Thoracic aorta (tissue), 2 donors: ENCODE results near the gene WBP4. TPM values are rescaled to one million over a fixed set of nuclear protein-coding genes. Genes with fewer than 3 reads are reported as not detected.

Experiments used
- ATAC-seq: fragments of 150-250 bp; one replicate; pipeline ENCODE4 v1.8.0; 2017; ENCODE audit warnings: low read depth; ENCODE audit not compliant: insufficient number of reproducible peaks, low FRiP score
- DNase-seq: peaks from one replicate; pipeline ENCODE4 v3.0.0-alpha.2; 2020; ENCODE audit warnings: low spot score
- H3K27ac ChIP-seq, 2 donors: fragments of 200-600 bp; sonication (generic); 1 replicate in 1 of 2; 2 replicates in 1 of 2; pipeline ENCODE4 v1.5.1; 2016; ENCODE audit warnings: mild to moderate bottlenecking in 2 of 2, moderate library complexity in 2 of 2
- H3K27me3 ChIP-seq: fragments of 200-600 bp; sonication (generic); replicated peaks from 2 replicates; pipeline ENCODE4 v1.6.0; 2016; ENCODE audit warnings: mild to moderate bottlenecking; ENCODE audit not compliant: insufficient read depth
- H3K36me3 ChIP-seq: fragments of 200-600 bp; sonication (generic); one replicate; pipeline ENCODE4 v1.5.1; 2016
- H3K4me1 ChIP-seq, 2 donors: fragments of 200-600 bp; sonication (generic); 1 replicate in 1 of 2; 2 replicates in 1 of 2; pipeline versions ENCODE4 v1.5.1 to v1.6.0; 2016; ENCODE audit warnings: low read depth in 2 of 2, mild to moderate bottlenecking in 1 of 2; ENCODE audit not compliant: control insufficient read depth in 1 of 2
- H3K4me3 ChIP-seq: fragments of 200-600 bp; sonication (generic); 2 replicates; pipeline ENCODE4 v1.5.1; 2016; ENCODE audit warnings: mild to moderate bottlenecking
- H3K9me3 ChIP-seq: fragments of 200-600 bp; sonication (generic); 2 replicates; pipeline ENCODE4 v1.5.1; 2016
- total RNA-seq, 2 donors: library from RNA; depleted of rRNA; stranded (reverse); fragments of >200 nt; gene quantifications; one replicate each; pipeline versions ENCODE4 v1.1.0 to v1.2.3, GENCODE V29; 2016
- TF ChIP-seq, protein P1 (sequence below): fragments of 200-600 bp; sonication (generic); IDR thresholded peaks from one replicate; pipeline ENCODE4 v1.5.1; 2019; ENCODE audit warnings: antibody characterized with exemption

Gene WBP4
- total RNA-seq, 2 donors from 2014 or later, result 11.1 to 16.5 TPM

DNA sequence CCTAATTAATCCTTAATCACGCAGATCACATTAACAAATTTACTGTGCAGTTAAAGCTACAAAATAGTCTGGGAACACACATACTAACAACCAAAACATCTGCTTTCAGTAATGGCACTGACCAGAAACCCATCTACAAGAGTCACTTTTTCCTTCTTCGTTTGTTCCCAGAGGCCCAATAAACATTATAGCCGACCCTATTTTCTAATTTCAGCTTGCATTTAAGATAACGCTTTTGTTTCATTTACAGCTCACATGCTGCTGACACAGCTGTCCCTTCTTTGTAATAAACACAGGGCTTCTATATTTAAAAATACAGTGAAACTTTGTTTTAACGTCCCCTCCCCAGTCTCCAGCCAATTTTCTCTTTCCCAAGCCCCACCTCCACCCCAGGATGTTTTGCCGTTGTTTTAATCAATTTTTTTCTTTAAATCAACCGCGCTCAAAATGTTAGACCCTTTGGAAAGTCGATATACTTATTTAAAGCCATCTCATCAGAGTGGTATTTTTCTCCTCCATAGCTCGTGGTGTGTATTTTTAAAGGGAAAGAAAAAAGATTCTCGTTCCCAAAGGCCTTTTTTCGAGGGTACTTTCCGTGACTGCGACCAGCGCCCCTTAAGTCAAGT is 1.7 kb upstream of the WBP4 start:
- TF ChIP-seq, protein P1, sequence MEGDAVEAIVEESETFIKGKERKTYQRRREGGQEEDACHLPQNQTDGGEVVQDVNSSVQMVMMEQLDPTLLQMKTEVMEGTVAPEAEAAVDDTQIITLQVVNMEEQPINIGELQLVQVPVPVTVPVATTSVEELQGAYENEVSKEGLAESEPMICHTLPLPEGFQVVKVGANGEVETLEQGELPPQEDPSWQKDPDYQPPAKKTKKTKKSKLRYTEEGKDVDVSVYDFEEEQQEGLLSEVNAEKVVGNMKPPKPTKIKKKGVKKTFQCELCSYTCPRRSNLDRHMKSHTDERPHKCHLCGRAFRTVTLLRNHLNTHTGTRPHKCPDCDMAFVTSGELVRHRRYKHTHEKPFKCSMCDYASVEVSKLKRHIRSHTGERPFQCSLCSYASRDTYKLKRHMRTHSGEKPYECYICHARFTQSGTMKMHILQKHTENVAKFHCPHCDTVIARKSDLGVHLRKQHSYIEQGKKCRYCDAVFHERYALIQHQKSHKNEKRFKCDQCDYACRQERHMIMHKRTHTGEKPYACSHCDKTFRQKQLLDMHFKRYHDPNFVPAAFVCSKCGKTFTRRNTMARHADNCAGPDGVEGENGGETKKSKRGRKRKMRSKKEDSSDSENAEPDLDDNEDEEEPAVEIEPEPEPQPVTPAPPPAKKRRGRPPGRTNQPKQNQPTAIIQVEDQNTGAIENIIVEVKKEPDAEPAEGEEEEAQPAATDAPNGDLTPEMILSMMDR, result no peak
- Histone ChIP-seq H3K27me3 (no peaks in the 10 kb centered on the region), H3K4me1 (peaks cover 52 to 67% of the 10 kb centered on the region in 2 donors), H3K9me3 (no peaks in the 10 kb centered on the region), H3K36me3 (no peaks in the 10 kb centered on the region), H3K4me3 (peak overlapping the region; percentile 85), H3K27ac (peak overlapping the region; percentile 98)
- DNase-seq, result no peak
- no peak for ATAC-seq

DNA sequence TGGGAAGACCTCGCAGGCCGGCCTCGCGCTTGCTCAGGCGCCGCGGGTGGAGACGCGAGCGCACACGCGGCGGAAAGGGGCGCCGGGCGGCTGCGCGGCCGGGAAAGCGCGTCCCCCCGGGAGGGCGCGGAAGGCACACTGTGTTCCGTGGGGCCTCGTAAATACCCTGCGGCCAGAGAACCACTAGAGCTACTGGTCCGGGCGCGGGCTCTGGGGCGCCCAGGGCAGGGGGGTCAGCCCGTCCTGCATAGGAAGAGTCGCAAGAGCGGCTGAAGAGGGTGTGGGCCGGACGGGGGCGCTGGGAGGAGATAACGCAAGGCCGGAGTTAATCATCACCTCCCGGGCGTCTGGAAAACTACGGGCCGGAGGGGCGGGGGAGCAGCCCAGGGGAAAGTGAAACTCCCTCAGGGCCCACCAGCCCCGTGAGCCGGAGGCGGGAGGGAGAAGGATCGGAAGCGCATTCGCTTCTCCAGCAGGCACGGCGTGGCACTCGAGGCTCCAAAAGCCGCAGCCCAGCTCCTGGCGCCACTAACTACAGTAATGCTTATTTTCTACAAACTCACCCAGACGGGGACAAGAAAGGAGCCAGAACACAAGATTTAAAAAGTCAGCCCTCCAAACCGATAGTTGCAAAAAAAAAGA is 1.1 kb upstream of the WBP4 start:
- Histone ChIP-seq H3K4me3 (peak overlapping the region; percentile 85), H3K27ac (peak overlapping the region; percentile 98), H3K9me3 (no peaks in the 10 kb centered on the region), H3K36me3 (no peaks in the 10 kb centered on the region), H3K4me1 (peaks cover 49 to 67% of the 10 kb centered on the region in 2 donors), H3K27me3 (no peaks in the 10 kb centered on the region)
- ATAC-seq (peak; percentile 5), DNase-seq (peak; percentile 68)
- TF ChIP-seq, protein P1, result peak; percentile 19

DNA sequence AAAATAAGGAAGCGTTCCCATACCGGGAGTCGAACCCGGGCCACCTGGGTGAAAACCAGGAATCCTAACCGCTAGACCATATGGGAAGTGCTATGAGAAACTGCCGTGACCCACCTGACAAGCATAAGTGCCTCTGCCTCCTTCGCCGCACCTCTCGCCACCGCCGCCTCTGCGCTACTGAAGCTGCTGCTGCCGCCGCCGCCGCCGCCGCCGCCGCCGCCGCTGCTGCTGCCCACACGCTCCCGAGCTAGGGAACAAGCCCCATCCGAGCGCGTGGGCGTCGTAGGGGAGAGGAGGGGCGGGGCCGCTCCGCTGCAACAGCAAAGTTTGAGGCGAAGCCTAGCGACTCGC is 610 bp upstream of the WBP4 start:
- TF ChIP-seq, protein P1, result no peak
- H3K36me3 ChIP-seq, result peaks cover under 1% of the 10 kb centered on the region
- peak overlapping the region; percentile 98 for H3K27ac ChIP-seq
- no peaks in the 10 kb centered on the region for H3K27me3 ChIP-seq
- H3K4me1 ChIP-seq, result peaks cover 50 to 67% of the 10 kb centered on the region in 2 donors
- H3K9me3 ChIP-seq, result no peaks in the 10 kb centered on the region
- peak; percentile 56 for DNase-seq
- peak; percentile 16 for ATAC-seq
- peak overlapping the region; percentile 85 for H3K4me3 ChIP-seq

DNA sequence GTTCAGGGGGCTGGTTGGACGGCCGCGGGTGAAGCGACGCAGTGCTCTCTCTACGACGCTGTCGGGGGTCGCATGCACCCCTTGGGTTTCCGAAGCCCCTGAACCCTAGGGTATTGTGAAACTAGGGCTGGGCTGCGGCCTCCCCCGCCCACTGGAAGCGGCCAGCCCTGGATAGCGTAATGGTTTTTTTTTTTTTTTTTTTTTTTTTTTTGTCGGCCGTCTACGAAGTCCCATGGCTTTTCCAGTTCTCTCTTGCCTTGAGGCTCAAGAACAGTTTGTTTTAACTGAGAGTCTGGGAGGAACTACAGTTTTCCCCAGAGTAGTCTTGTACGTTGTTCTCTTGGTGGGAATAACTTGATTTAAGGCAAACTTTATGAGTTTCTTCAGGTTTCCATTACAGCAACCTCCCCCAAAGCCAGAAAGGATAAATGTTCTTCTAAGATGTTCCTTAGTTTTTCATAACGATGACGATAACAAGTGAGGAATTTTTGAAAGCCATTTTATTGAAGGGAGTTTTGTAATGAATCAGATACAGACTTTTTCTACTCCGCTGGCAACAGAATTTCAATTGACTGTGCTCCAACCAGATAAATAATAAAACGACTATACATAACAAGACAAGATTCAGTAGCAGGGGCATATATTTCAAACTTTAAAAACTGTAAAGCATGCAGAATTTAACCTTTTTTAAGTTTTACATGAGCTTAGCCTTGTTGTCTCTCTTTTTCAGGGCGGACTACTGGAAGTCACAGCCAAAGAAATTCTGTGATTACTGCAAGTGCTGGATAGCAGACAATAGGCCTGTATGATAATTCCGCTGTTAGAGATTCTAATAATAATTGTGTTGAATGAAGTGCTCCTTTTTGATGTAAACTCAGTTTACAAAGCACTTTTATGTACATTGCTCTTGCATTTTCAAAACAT is 867 bp downstream of the WBP4 start:
- peaks cover 44 to 59% of the 10 kb centered on the region in 2 donors for H3K4me1 ChIP-seq
- peak; percentile 49 for ATAC-seq
- H3K4me3 ChIP-seq, result peak overlapping the region; percentile 85
- DNase-seq, result no peak
- H3K36me3 ChIP-seq, result peaks cover 8% of the 10 kb centered on the region
- H3K27ac ChIP-seq, result peak overlapping the region; percentile 98
- H3K9me3 ChIP-seq, result no peaks in the 10 kb centered on the region
- TF ChIP-seq, protein P1, result no peak
- H3K27me3 ChIP-seq, result no peaks in the 10 kb centered on the region

DNA sequence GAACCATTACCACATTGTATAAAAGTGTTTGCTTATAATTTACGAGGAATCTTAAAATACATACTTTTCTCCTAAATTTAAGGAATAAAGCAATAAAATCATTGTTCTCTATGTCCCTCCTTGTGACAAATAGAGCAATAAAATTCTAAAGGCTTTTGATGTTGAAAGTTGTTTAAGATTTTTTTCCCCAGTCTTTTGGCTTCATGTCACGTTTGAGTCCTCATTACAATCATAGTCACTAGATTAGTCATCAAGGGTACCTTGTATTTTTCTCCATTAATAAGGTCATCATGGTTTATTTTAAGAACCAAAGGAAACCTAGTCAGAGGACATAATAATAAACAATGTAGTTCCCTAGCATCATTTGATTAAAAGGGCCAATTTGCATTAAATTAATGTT is 3.2 kb downstream of the WBP4 start:
- peaks cover 31 to 38% of the 10 kb centered on the region in 2 donors for H3K4me1 ChIP-seq
- no peaks in the 10 kb centered on the region for H3K27me3 ChIP-seq
- ATAC-seq, result no peak
- H3K4me3 ChIP-seq, result peak overlapping the region; percentile 49
- peak overlapping the region; percentile 98 for H3K27ac ChIP-seq
- no peak for DNase-seq
- TF ChIP-seq, protein P1, result no peak
- no peaks in the 10 kb centered on the region for H3K9me3 ChIP-seq
- peaks cover 24% of the 10 kb centered on the region for H3K36me3 ChIP-seq
